Caki2 (cell line): Measurements from ENCODE around the gene MINDY2. TPM values are rescaled to one million over a fixed set of nuclear protein-coding genes. Genes with fewer than 3 reads are reported as not detected.
A peak's percentile ranks its signal among the peaks of the same experiment; 100 is the strongest.
"Not testable (repeated sequence)": the region's sequence is repeated elsewhere in the genome, so short reads cannot be mapped to it uniquely, and the experiment has no call there.

ENCODE experiments used
- DNase-seq: peaks from one replicate; pipeline ENCODE4 v3.0.0-alpha.2; 2015; ENCODE audit warnings: low read depth
- in situ Hi-C: cut with HindIII; loops from 2 replicates; pipeline ENCODE4 v1.10.0; 2016; ENCODE audit warnings: low sequenced_read_pairs, low pct_unique_long_range_greater_than_20kb, mixed read lengths
- total RNA-seq: library from RNA; depleted of rRNA; stranded (reverse); fragments of >200 nt; shearing (Covaris generic); gene quantifications from 2 replicates; pipeline ENCODE4 v1.2.3, GENCODE V29; 2014; ENCODE audit warnings: low replicate concordance

The MINDY2 gene
- total RNA-seq, 1 experiment from 2014 or later: 12.6 TPM

- DNase-seq: no peak
- in situ Hi-C loops: no loop called here
Observed at GRCh38 chr15:58785355-58785754, 14.3 kb downstream of the MINDY2 start.

- in situ Hi-C loops: no loop called here
- no peak for DNase-seq
Observed at GRCh38 chr15:58788056-58788710, 17.1 kb downstream of the MINDY2 start.

GRCh38 chr15:58793862-58794261 is 22.8 kb downstream of the MINDY2 start:
- DNase-seq: peak; percentile 59
- in situ Hi-C loops: no loop called here

DNA sequence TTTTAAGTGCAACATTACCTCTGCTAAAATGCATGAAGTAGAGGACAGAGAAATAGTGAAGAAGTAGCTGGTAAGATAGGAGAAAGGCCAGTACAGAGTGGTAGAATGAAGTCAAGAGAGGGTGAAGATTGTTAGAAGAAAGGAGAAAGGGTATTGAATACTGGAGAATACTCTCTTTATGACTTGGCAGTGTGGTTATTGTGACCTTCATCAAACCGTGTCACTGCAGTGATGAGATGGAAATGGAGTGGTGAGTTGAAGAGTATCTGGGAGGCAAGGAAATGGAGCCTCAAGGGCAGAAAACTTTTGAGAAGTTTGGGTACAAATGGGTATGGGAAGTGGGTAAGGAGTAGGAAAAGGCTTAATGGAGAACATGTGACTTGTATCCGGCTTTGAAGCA is 24.7 kb downstream of the MINDY2 start:
- DNase-seq: no peak
- in situ Hi-C loops: no loop called here

- in situ Hi-C loops: no loop called here
- no peak for DNase-seq
Observed at GRCh38 chr15:58797505-58797904, 26.4 kb downstream of the MINDY2 start.

GRCh38 chr15:58805095-58805494 is 34.0 kb downstream of the MINDY2 start:
- no peak for DNase-seq
- in situ Hi-C loops: no loop called here

DNA sequence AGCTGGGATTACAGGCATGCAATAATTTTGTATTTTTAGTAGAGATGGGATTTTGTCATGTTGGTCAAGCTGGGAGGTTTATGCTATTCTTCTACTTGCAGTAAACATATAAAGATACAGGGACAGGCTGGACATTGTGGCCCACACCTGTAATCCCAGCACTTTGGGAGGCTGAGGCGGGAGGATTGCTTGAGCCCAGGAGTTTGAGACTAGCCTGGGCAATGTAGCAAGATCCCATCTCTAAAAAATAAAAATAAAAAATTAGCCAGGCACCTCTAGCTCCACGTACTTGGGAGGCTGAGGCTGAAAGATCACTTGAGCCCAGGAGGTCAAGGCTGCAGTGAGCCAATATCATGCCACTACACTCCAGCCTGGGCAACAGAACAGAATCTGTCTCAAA is 52.2 kb downstream of the MINDY2 start:
- DNase-seq, in situ Hi-C loops: not testable (repeated sequence)

- in situ Hi-C loops: no loop called here
- DNase-seq: no peak
Observed at GRCh38 chr15:58830556-58830955, 59.5 kb downstream of the MINDY2 start.

DNA sequence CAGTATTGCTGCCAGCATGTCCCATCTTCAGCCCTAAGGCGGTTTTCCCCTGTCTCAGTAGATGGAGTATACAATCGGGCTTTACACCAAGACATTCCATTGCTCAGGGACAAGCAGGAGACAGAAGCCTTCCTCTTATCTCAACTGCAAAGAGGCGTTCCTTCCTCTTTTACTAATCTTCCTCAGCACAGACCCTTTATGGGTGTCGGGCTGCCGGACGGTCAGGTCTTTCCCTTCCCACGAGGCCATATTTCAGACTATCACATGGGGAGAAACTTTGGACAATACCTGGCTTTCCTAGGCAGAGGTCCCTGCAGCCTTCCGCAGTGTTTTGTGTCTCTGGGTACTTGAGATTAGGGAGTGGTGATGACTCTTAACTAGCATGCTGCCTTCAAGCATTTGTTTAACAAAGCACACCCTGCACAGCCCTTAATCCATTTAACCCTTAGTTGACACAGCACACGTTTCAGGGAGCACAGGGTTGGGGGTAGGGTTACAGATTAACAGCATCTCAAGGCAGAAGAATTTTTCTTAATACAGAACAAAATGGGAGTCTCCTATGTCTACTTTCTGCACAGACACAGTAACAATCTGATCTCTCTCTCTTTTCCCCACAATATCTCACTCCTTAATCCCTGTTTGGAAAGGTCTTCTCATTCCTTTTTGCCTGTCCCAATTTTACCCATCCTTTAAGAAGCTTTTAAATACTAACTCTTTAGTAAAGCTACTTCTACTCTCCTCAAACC is 62.8 kb downstream of the MINDY2 start:
- DNase-seq, in situ Hi-C loops: not testable (repeated sequence)

GRCh38 chr15:58839485-58839884 is 68.4 kb downstream of the MINDY2 start:
- no peak for DNase-seq
- in situ Hi-C loops: no loop called here

- no peak for DNase-seq
- in situ Hi-C loops: no loop called here
Observed at GRCh38 chr15:58840048-58840447, 68.9 kb downstream of the MINDY2 start.

DNA sequence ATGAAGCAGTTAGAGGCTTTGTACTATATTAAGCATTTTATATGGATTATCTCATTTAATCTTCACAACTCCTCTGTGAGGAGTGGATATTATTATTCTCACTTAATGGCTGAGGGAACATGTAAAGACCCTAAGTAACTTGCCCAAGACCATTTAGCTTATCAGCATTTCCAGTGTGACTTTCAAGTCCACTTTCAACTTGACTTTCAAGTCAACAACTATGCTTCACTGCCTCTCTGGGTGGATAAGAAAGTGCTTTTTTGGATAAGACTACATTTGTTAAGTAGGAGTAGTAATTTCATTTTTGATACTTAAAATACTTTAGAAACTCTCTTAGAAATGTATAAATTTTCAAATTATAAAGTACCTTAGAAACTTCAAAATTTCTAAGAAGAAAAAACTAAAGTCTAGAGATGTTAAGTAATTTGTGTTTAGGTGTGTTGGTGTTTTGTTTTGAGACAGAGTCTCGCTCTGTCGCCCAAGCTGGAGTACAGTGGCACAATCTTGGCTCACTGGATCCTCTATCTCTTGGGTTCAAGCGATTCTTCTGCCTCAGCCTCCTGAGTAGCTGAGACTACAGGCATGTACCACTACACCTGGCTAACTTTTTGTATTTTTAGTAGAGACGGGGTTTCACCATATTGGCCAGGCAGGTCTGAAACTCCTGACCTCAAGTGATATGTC is 71.8 kb downstream of the MINDY2 start:
- DNase-seq: no peak
- in situ Hi-C loops: no loop called here

DNA sequence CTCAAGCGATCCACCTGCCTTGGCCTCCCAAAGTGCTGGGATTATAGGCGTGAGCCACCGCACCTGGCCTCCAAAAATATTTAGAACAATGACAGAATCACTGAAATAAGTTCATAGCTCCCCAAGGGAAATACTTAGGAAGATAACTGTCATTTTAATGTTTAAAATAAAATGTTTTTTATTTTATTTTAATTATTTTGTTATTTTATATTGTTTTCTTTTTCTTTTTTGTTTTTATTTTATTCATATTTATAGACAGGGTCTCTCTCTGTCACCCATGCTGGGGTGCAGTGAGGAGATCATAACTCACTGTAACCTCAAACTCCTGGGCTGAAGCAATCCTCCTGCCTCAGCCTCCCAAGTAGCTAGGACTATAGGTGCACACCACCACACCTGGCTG is 80.1 kb downstream of the MINDY2 start:
- DNase-seq, in situ Hi-C loops: not testable (repeated sequence)

- DNase-seq: no peak
Observed at GRCh38 chr15:58852347-58852746, 81.2 kb downstream of the MINDY2 start.

GRCh38 chr15:58854593-58854992 is 83.5 kb downstream of the MINDY2 start:
- in situ Hi-C loops: no loop called here

More at GRCh38 chr15:58852347-58852746, 81.2 kb downstream of the MINDY2 start:
- in situ Hi-C loops: no loop called here

GRCh38 chr15:58856086-58856485 is 85.0 kb downstream of the MINDY2 start:
- in situ Hi-C loops: no loop called here
- DNase-seq: no peak

More at GRCh38 chr15:58854593-58854992, 83.5 kb downstream of the MINDY2 start:
- DNase-seq: no peak

DNA sequence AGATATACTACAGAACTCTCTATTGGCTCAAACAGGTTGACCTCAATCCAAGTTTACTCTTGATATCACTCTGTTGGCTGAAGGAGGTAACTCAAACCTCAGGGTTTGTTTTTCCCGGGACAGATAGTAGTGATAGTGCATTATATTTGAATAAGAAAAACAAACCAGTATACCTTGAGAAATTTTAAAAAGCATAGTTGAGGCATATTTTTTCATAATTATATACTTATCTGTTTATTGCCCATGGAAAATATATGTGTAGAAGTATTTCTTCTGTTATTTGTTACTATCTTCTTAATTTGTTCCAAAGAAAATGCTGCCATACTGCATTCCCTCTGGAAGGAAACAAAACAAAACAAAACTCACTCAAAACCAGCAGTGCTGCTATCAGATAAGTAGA is 85.5 kb downstream of the MINDY2 start:
- in situ Hi-C loops, DNase-seq: not testable (repeated sequence)

DNA sequence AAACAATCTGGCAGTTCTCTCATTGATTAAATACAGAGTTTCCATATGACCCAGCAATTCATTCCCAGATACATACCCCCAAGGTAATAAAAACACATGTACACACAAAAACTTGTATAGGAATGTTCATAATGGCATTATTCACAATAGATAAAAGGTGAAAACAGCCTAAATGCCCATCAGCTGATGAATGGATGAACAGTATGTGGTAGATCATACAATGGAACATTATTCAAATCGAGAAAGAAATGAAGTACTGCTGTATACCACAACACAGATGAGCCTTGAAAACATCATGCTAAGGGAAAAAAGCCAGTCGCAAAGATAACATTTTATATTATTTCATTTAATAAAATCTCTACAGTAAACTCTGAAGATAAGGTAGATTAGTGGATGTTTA is 91.2 kb downstream of the MINDY2 start:
- in situ Hi-C loops: no loop called here
- no peak for DNase-seq
